ENCODE measurements around the gene TMEM191C. TPM values are rescaled to one million over a fixed set of nuclear protein-coding genes. Genes with fewer than 3 reads are reported as not detected.
A peak's percentile ranks its signal among the peaks of the same experiment; 100 is the strongest.

TMEM191C gene
- total and polyA plus RNA-seq, 2 of the 8 experiments (the other 6 are each of a cell fraction or from before 2014, with no cell fraction given): 0.74 to 2.6 TPM

GRCh38 chr22:21446128-21446826 lies 20.9 kb upstream of the TMEM191C start:
- H2BK15ac ChIP-seq (ENCODE audit: low read length): no peak overlapping the region
- H3K79me2 ChIP-seq (ENCODE audit: control insufficient read depth in 1 of 2, insufficient read depth in 2 of 2, low read length in 2 of 2): no peaks in the 10 kb centered on the region
- H3K56ac ChIP-seq (replicated peaks; ENCODE audit: insufficient read length, low read depth, low read length): no peak overlapping the region
- no peak overlapping the region for H2BK12ac ChIP-seq (ENCODE audit: low read depth, low read length)
- H3K79me1 ChIP-seq (ENCODE audit: low read depth, low read length): peaks cover 11% of the 10 kb centered on the region
- no peak overlapping the region for H3K23ac ChIP-seq (ENCODE audit: insufficient read length)
- no peak for FAIRE-seq
- no peak overlapping the region for H2BK5ac ChIP-seq (ENCODE audit: low read depth, low read length)
- peaks cover 3 to 13% (median 8%) of the 10 kb centered on the region in 4 experiments for H3K4me1 ChIP-seq (replicated peaks in 1 of 4; ENCODE audit: control insufficient read depth in 3 of 4, insufficient read depth in 4 of 4, low read length in 3 of 4)
- H3K27ac ChIP-seq (ENCODE audit: low read depth, low read length): no peak overlapping the region
- ChIA-PET POLR2A (ENCODE audit: partially characterized antibody) (no interaction called here), CTCF (ENCODE audit: partially characterized antibody) (interaction anchor here (1.6 kb wide), 1 partner anchor 183 kb away, joined by 3 read pairs; the partner anchor contains the start of gene YDJC)
- no peaks in the 10 kb centered on the region for H3K27me3 ChIP-seq (replicated peaks in 1 of 4; ENCODE audit: control insufficient read depth in 3 of 4, extremely low read depth in 1 of 4, insufficient read depth in 3 of 4, low read length in 3 of 4)
- WGBS, 2 experiments (ENCODE audit: extremely low coverage in 1 of 2, insufficient coverage in 1 of 2, insufficient read length in 1 of 2, insufficient replicate concordance in 2 of 2, low coverage in 1 of 2, low lambda C conversion rate in 2 of 2, missing lambda C conversion rate in 1 of 2): 97% methylated on average over 42 of the region's 49 CpGs; no CpG with 5 or more reads in 1 of the 2 experiments
- H4K8ac ChIP-seq (ENCODE audit: extremely low read depth, insufficient read depth, low read length): no peak overlapping the region
- H2AFZ ChIP-seq (ENCODE audit: low read length): no peak overlapping the region
- peaks cover 0 to 21% (median 3%) of the 10 kb centered on the region in 4 experiments; a peak in 5 of 8 replicates for H3K36me3 ChIP-seq (ENCODE audit: control insufficient read depth in 2 of 4, insufficient read depth in 4 of 4, low read length in 3 of 4)
- H3K4me3 ChIP-seq (ENCODE audit: extremely low read depth in 1 of 4, insufficient read depth in 2 of 4, low read depth in 3 of 4, low read length in 4 of 4): no peak overlapping the region
- no peak overlapping the region for H2BK20ac ChIP-seq (ENCODE audit: low read length)
- no peak overlapping the region for H3K4ac ChIP-seq (replicated peaks; ENCODE audit: insufficient read length, low read depth, low read length)
- no peak overlapping the region for H4K5ac ChIP-seq (ENCODE audit: insufficient read length, low read depth, low read length)
- peak in 1 of 2 experiments; percentile 43 for DNase-seq (ENCODE audit: low read depth in 1 of 2, low spot score in 2 of 2)
- peaks cover 2% of the 10 kb centered on the region; the same call in 1 of the 2 replicates for H3K23me2 ChIP-seq (ENCODE audit: low read depth, low read length)
- H3K9me3 ChIP-seq (ENCODE audit: insufficient read depth in 2 of 2, low read depth in 1 of 2, low read length in 1 of 2): no peaks in the 10 kb centered on the region
- no peak overlapping the region for H4K91ac ChIP-seq (replicated peaks; ENCODE audit: insufficient read length, low read length)
- H3K14ac ChIP-seq (ENCODE audit: insufficient read length): no peak overlapping the region
- H2BK120ac ChIP-seq (replicated peaks; ENCODE audit: low read depth, low read length): no peak overlapping the region
- no peak overlapping the region for H3K9ac ChIP-seq (replicated peaks in 1 of 4; ENCODE audit: extremely low read depth in 1 of 4, low read depth in 3 of 4, low read length in 3 of 4)
- no peak overlapping the region for H3K18ac ChIP-seq (ENCODE audit: extremely low read depth, low read length)
- peaks cover 5 to 19% of the 10 kb centered on the region in 2 experiments for H4K20me1 ChIP-seq (replicated peaks in 1 of 2; ENCODE audit: control insufficient read depth in 1 of 2, insufficient read depth in 2 of 2, low read length in 2 of 2)
- 0 out of 2 replicates have a peak overlapping the region, but pooled peaks have one; percentile 39 for H2AK5ac ChIP-seq (ENCODE audit: low read depth, low read length)
- no peak overlapping the region for H3K4me2 ChIP-seq (ENCODE audit: insufficient read depth in 1 of 2, low read depth in 2 of 2, low read length in 2 of 2)
- no peak for TF ChIP-seq POLR2AphosphoS5 (IDR thresholded peaks at IDR 0.05; ENCODE audit: low read depth, low read length)
